ENCODE results near the gene CLEC2L.

DNA sequence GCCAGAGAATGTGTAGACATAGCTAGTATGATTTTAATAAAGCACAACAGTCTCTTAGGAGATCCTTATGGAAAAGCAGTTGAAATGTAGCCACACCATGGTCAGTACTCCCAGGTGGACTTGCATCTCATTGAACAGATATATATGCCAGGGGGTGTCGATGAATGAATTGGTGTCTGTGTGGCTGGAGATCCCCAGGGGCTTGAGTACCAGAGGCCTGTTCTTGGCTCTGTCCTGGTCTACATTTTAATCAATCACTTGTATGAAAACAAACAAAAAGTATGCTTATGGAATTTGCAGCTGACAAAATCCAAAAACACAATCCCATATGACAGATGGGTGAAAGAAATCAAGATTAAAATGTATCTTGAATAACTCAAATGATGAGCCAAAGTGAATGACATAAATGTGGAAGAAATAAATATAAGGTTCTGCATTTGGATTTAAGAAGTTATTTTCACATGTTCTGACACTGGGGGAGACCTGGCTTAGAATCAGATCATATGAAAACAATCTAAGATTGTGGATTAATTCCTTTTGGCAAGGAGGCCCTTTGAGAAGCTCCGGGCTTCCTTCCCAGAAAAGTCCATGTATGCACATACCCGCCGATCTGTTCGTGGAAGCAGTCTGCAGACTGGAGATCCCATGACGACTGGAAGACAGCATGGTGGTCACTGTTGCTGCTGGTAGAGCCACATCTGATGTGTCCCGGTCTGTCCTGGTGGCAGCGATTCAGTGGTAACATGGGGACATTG, 15.6 kb downstream of the CLEC2L start:
- no peak for TF ChIP-seq SPI1 (IDR thresholded peaks at IDR 0.05; ENCODE audit: low read depth, low read length)
- TF ChIP-seq POLR2A (IDR thresholded peaks at IDR 0.05; ENCODE audit: low read depth, low read length), result no peak
- no peak for TF ChIP-seq POLR2AphosphoS5 (IDR thresholded peaks at IDR 0.05; ENCODE audit: low read depth, low read length)
- TF ChIP-seq TAF1 (IDR thresholded peaks at IDR 0.05; ENCODE audit: low read depth, low read length), result no peak
- no peak for TF ChIP-seq POU2F2 (IDR thresholded peaks at IDR 0.05; ENCODE audit: low read depth, low read length)
- no peak for TF ChIP-seq PAX5 (IDR thresholded peaks at IDR 0.05; ENCODE audit: insufficient read depth, low read length, severe bottlenecking)
